ENCODE measurements around the gene FHIT. TPM values are rescaled to one million over a fixed set of nuclear protein-coding genes. Genes with fewer than 3 reads are reported as not detected.

Gene FHIT
- total and polyA plus RNA-seq, 8 donors, result 1.8 to 10.6 (median 7.1) TPM

GRCh38 chr3:61181874-61182273 lies 69.4 kb downstream of the FHIT start:
- intact Hi-C loops (cut with DNase I; ENCODE audit: low total_unique reads), result no loop called here

GRCh38 chr3:61180206-61180605 lies 71.0 kb downstream of the FHIT start:
- Histone ChIP-seq H3K4me1 (peaks cover 0 to 5% (median 2%) of the 10 kb centered on the region in 4 donors), H3K36me3 (no peaks in the 10 kb centered on the region), H3K27me3 (no peaks in the 10 kb centered on the region), H3K4me3 (no peak overlapping the region), H3K9me3 (no peaks in the 10 kb centered on the region), H3K27ac (no peak overlapping the region)
- no peak for DNase-seq
- intact Hi-C loops (cut with DNase I; ENCODE audit: low total_unique reads), result no loop called here
- TF ChIP-seq POLR2AphosphoS5 (IDR thresholded peaks at IDR 0.05) (no peak), POLR2A (IDR thresholded peaks at IDR 0.05) (no peak), EP300 (IDR thresholded peaks at IDR 0.05) (no peak), CTCF (IDR thresholded peaks at IDR 0.05) (no peak)
- WGBS, 5 donors, result 12 to 24% (median 19%) methylated on average over 2 of the region's 2 CpGs

More at GRCh38 chr3:61181874-61182273, 69.4 kb downstream of the FHIT start:
- no peak overlapping the region for H3K4me3 ChIP-seq
- no peaks in the 10 kb centered on the region for H3K27me3 ChIP-seq
- H3K36me3 ChIP-seq, result no peaks in the 10 kb centered on the region
- no peaks in the 10 kb centered on the region for H3K9me3 ChIP-seq
- H3K4me1 ChIP-seq, result peaks cover 0 to 7% (median 2%) of the 10 kb centered on the region in 4 donors
- WGBS, 5 donors, result 59 to 73% (median 72%) methylated on average over 2 of the region's 2 CpGs
- DNase-seq, result no peak
- TF ChIP-seq CTCF (IDR thresholded peaks at IDR 0.05) (no peak), EP300 (IDR thresholded peaks at IDR 0.05) (no peak), POLR2A (IDR thresholded peaks at IDR 0.05) (no peak), POLR2AphosphoS5 (IDR thresholded peaks at IDR 0.05) (no peak)
- no peak overlapping the region for H3K27ac ChIP-seq

GRCh38 chr3:61178167-61178566 lies 73.1 kb downstream of the FHIT start:
- 77 to 93% (median 92%) methylated on average over 3 of the region's 3 CpGs for whole genome bisulfite sequencing, 5 donors
- Histone ChIP-seq H3K4me3 (no peak overlapping the region), H3K27me3 (no peaks in the 10 kb centered on the region), H3K9me3 (no peaks in the 10 kb centered on the region), H3K36me3 (no peaks in the 10 kb centered on the region), H3K27ac (no peak overlapping the region), H3K4me1 (peaks cover 0 to 4% (median 0%) of the 10 kb centered on the region in 4 donors)
- intact Hi-C loops (cut with DNase I; ENCODE audit: low total_unique reads), result no loop called here
- no peak for DNase-seq
- TF ChIP-seq CTCF (IDR thresholded peaks at IDR 0.05) (no peak), EP300 (IDR thresholded peaks at IDR 0.05) (no peak), POLR2AphosphoS5 (IDR thresholded peaks at IDR 0.05) (no peak), POLR2A (IDR thresholded peaks at IDR 0.05) (no peak)

- intact Hi-C loops (cut with DNase I; ENCODE audit: low total_unique reads), result no loop called here
- no peak for TF ChIP-seq POLR2AphosphoS5 (IDR thresholded peaks at IDR 0.05)
- no peak for TF ChIP-seq POLR2A (IDR thresholded peaks at IDR 0.05)
- TF ChIP-seq EP300 (IDR thresholded peaks at IDR 0.05), result no peak
- no peak for TF ChIP-seq CTCF (IDR thresholded peaks at IDR 0.05)
- no peak overlapping the region for H3K27ac ChIP-seq
- no peak for DNase-seq
- peaks cover 0 to 4% (median 0%) of the 10 kb centered on the region in 4 donors for H3K4me1 ChIP-seq
- no peaks in the 10 kb centered on the region for H3K9me3 ChIP-seq
- H3K36me3 ChIP-seq, result no peaks in the 10 kb centered on the region
- H3K4me3 ChIP-seq, result no peak overlapping the region
- 57 to 74% (median 73%) methylated on average over 2 of the region's 2 CpGs for WGBS, 5 donors
- H3K27me3 ChIP-seq, result no peaks in the 10 kb centered on the region
Observed at GRCh38 chr3:61177450-61177849, 73.8 kb downstream of the FHIT start.
